Naive B cell (primary cell): ENCODE data around the gene MTHFD1L. TPM values are rescaled to one million over a fixed set of nuclear protein-coding genes. Genes with fewer than 3 reads are reported as not detected.

Experiments
- ATAC-seq, 2 donors: fragments of 150-1000 bp; cut with Tn5 transposase; 2 replicates each; pipeline ENCODE4 v1.10.0; 2021; ENCODE audit warnings: low read depth in 2 of 2, mild to moderate bottlenecking in 2 of 2, moderate library complexity in 2 of 2
- DNase-seq: peaks from one replicate; pipeline ENCODE4 v3.0.0; 2022
- H3K27ac Mint-ChIP-seq, 6 donors: one replicate each; pipeline ENCODE4 v1.8.0; 2020 to 2022; ENCODE audit warnings: mild to moderate bottlenecking in 6 of 6, mixed read lengths in 6 of 6, moderate library complexity in 5 of 6, inconsistent platforms in 2 of 6
- H3K27me3 Mint-ChIP-seq, 3 donors: one replicate each; pipeline ENCODE4 v1.8.0; 2021 to 2022; ENCODE audit warnings: mixed read lengths in 3 of 3, mild to moderate bottlenecking in 1 of 3
- H3K36me3 Mint-ChIP-seq, 2 donors: one replicate each; pipeline ENCODE4 v1.8.0; 2020 to 2022; ENCODE audit warnings: mixed read lengths in 2 of 2, inconsistent platforms in 1 of 2, mild to moderate bottlenecking in 1 of 2
- H3K4me1 Mint-ChIP-seq, 3 donors: one replicate each; pipeline ENCODE4 v1.8.0; 2020 to 2022; ENCODE audit warnings: mixed read lengths in 3 of 3, inconsistent platforms in 1 of 3, mild to moderate bottlenecking in 1 of 3, moderate library complexity in 1 of 3
- H3K4me3 Mint-ChIP-seq, 8 donors: one replicate each; pipeline ENCODE4 v1.8.0; 2020 to 2022; ENCODE audit warnings: mild to moderate bottlenecking in 8 of 8, mixed read lengths in 8 of 8, moderate library complexity in 8 of 8, inconsistent platforms in 2 of 8
- H3K9me3 Mint-ChIP-seq, 7 donors: one replicate each; pipeline ENCODE4 v1.8.0; 2020 to 2022; ENCODE audit warnings: mixed read lengths in 7 of 7, mild to moderate bottlenecking in 5 of 7, inconsistent platforms in 2 of 7, moderate library complexity in 1 of 7
- polyA plus RNA-seq, 6 donors: library from polyadenylated mRNA; unstranded; fragments of 300-500 nt; fragmentation: Illumina TruSeq; gene quantifications; one replicate each; pipeline ENCODE4 v1.2.3, GENCODE V29; 2021; ENCODE audit warnings: low read depth in 6 of 6

MTHFD1L gene
- polyA plus RNA-seq, 6 donors from 2014 or later = 0.45 to 2.5 (median 1.5) TPM

DNA sequence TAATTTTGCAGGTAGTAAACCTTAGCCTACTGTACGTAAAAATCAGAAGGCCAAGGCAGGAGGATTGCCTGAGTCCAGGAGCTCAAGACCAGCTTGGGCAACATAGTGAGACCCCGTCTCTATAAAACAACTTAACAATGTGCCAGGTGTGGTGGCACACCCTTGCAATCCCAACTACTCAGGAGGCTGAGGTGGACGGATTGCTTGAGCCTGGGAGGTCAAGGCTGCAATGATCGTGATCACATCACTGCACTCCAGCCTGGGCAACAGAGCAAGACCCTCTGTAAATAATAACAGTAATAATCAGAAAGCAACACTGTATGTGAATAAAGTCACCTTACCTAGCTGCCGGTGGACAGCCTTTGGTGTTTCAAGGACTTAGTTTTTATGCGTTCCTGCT lies 48.9 kb downstream of the MTHFD1L start:
- ATAC-seq (no peak), DNase-seq (no peak)
- Mint-ChIP-seq H3K27me3 (no peaks in the 10 kb centered on the region), H3K36me3 (peaks cover 11 to 17% of the 10 kb centered on the region in 2 donors), H3K9me3 (peaks cover 0 to 5% (median 3%) of the 10 kb centered on the region in 7 donors), H3K4me3 (no peak overlapping the region), H3K27ac (no peak overlapping the region), H3K4me1 (no peaks in the 10 kb centered on the region)

DNA sequence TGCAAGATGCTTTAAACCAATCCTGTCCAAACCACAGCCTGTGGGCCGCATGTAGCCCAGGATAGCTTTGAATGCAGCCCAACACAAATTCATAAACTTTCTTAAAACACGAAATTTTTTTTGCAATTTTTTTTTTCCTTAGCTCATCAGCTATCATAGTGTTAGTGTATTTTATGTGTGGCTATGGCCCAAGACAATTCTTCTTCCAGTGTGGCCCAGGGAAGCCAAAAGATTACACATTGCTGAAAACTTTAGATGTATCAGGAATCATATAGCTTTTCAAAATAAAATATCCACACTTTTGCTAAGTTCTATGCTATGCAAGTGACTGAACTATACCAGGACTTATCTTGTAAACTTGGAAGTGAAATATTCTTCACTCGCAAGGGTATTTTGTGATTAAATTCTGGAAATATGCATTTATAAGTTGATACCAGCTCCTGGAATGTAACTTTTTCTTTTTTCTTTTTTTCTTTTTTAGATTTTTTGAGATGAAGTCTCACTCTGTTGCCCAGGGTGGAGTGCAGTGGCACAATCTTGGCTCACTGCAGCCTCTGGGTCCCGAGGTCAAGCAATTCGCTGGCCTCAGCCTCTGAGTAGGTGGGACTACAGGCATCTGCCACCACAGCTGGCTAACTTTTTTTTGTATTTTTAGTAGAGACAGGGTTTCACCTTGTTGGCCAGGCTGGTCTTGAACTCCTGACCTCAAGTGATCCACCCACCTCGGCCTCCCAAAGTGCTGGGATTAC lies 49.8 kb downstream of the MTHFD1L start:
- DNase-seq = no peak
- Mint-ChIP-seq H3K27ac (no peak overlapping the region), H3K9me3 (peaks cover 0 to 5% (median 3%) of the 10 kb centered on the region in 7 donors), H3K4me3 (no peak overlapping the region), H3K36me3 (peaks cover 20 to 22% of the 10 kb centered on the region in 2 donors), H3K27me3 (no peaks in the 10 kb centered on the region), H3K4me1 (no peaks in the 10 kb centered on the region)
- ATAC-seq = no peak

DNA sequence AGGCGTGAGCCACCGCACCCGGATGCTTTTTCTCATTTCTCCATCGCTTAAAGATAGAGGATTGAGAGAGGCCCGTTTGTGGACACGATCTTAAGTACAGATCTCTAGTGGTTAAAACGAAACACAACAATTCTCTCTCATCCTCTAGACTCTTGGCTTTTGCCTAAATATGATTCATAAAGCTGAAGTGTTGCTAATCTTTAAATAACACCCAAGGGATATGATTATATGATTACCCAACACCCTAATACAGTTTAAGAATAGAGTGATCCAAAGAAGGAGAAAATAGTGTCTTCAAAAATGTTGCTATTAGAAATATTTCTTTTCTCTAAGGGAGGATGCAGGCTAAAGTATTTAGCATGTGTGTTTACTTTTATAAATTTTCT lies 50.4 kb downstream of the MTHFD1L start:
- no peak for DNase-seq
- Mint-ChIP-seq H3K36me3 (peaks cover 20 to 22% of the 10 kb centered on the region in 2 donors), H3K9me3 (peaks cover 0 to 5% (median 3%) of the 10 kb centered on the region in 7 donors)

DNA sequence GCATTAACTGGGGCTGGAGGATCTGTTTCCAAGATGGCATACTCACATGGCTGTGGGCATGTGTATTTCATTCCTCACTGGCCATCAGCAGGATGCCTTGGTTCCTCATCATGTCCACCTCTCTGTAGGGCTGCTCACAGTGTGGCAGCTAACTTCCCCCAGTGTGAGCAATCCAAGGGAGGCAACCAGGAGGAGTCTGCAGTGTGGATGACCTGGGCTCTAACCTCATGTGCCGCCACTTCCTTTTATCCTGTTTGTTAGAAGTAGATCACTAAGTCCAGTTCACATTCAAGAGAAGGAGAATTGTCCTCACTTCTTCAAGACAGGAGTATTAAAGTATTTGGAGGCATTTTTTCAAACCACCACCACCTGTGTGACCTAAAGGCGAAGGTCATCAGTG lies 54.4 kb downstream of the MTHFD1L start:
- Mint-ChIP-seq H3K27me3 (no peaks in the 10 kb centered on the region), H3K27ac (peak overlapping the region in 1 of 6 donors; percentile 7), H3K9me3 (no peaks in the 10 kb centered on the region), H3K4me3 (no peak overlapping the region), H3K4me1 (peaks cover 5 to 11% (median 10%) of the 10 kb centered on the region in 3 donors), H3K36me3 (peaks cover 14 to 22% of the 10 kb centered on the region in 2 donors)
- no peak for DNase-seq
- no peak for ATAC-seq

More for the DNA sequence above, 50.4 kb downstream of the MTHFD1L start:
- Mint-ChIP-seq H3K4me3 (no peak overlapping the region), H3K27ac (no peak overlapping the region), H3K27me3 (no peaks in the 10 kb centered on the region), H3K4me1 (no peaks in the 10 kb centered on the region)
- ATAC-seq = no peak

DNA sequence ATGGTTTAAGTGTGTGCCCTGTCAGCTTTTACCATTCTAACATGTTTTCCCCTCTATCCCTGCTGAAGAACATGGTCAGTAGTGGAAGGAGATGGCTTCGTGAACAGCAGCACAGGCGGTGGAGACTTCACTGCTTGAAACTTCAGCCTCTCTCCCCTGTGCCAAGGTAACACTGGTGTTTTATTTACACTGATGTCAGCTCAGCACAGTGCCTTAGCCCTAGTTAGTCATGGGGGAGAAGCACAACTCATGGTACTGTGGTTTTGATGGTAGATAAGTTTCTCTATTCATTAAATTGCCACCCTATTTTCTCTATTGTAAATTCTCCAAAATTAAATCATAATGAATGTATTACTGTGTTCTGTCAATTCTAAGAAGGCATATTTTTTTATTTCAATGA lies 56.6 kb downstream of the MTHFD1L start:
- Mint-ChIP-seq H3K27ac (peak overlapping the region in 1 of 6 donors; percentile 83), H3K4me3 (no peak overlapping the region), H3K4me1 (peaks cover 14 to 33% (median 25%) of the 10 kb centered on the region in 3 donors), H3K9me3 (peaks cover 0 to 1% (median 0%) of the 10 kb centered on the region in 7 donors), H3K27me3 (no peaks in the 10 kb centered on the region), H3K36me3 (peaks cover 14 to 28% of the 10 kb centered on the region in 2 donors)
- ATAC-seq (no peak), DNase-seq (no peak)

DNA sequence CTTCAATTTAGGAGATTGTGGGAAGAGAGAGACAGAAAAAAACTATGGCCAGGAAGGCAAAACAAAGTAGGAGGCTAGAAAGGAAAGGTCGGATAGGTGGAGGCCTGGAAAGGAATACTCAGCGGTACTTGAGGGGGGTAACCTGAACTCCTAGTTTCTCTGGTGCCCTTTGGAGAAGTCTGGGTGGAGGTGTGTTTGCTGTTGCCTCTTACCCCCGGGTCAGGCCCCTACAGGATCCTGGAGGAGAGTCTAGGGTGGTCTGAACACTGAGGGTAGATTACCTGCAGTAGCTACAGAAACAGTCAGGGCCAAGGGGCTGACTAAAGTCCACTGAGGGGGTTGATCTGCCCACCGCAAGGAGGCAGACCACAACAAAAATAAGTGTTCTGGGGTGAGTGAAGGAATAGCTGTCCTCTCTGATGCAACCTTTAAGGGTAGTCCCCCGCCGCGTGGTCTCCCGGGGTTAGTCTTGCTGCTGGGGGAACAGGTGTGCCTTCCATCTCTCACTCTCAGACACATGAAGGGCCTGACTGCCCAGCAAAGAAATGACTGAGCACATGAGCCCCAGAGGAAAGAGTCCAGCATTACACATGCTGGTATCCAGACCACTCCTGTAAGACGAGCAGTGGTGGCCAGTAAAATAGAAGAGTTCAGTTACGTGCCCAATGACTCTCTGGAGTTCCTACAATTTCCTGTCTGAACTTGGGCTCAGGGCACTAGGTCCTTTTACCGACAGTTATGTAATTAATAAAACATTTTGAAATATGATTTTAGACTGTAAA lies 59.5 kb downstream of the MTHFD1L start:
- peak overlapping the region in 2 of 8 donors; percentile 23 to 84 for H3K4me3 Mint-ChIP-seq
- H3K9me3 Mint-ChIP-seq = peaks cover 0 to 1% (median 0%) of the 10 kb centered on the region in 7 donors
- ATAC-seq = no peak
- DNase-seq = no peak
- H3K27me3 Mint-ChIP-seq = no peaks in the 10 kb centered on the region
- H3K4me1 Mint-ChIP-seq = peaks cover 14 to 41% (median 25%) of the 10 kb centered on the region in 3 donors
- peak overlapping the region; percentile 76 to 97 (median 96) for H3K27ac Mint-ChIP-seq
- peaks cover 0 to 15% of the 10 kb centered on the region in 2 donors for H3K36me3 Mint-ChIP-seq

DNA sequence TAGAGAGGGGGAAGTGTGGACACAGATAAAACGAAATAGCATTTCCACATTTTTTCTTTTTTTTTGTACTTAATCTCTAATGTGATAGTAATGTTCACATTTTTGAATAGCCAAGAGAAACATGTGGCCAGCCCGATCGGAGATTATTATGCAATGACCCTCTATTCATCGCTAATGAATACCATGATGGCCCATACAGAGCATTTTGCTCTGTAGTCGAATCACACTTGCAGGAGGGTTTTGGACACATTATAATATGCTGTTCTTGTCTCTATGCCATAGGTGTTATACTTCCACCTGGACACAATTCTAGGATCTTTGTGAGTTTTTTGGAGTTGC lies 60.1 kb downstream of the MTHFD1L start:
- H3K36me3 Mint-ChIP-seq = peaks cover 0 to 13% of the 10 kb centered on the region in 2 donors
- peaks cover 14 to 41% (median 25%) of the 10 kb centered on the region in 3 donors for H3K4me1 Mint-ChIP-seq
- no peaks in the 10 kb centered on the region for H3K27me3 Mint-ChIP-seq
- H3K27ac Mint-ChIP-seq = peak overlapping the region; percentile 76 to 97 (median 96)
- H3K4me3 Mint-ChIP-seq = peak overlapping the region in 2 of 8 donors; percentile 17 to 49
- DNase-seq (no peak), ATAC-seq (no peak)
- peaks cover 0 to 1% (median 0%) of the 10 kb centered on the region in 7 donors for H3K9me3 Mint-ChIP-seq

DNA sequence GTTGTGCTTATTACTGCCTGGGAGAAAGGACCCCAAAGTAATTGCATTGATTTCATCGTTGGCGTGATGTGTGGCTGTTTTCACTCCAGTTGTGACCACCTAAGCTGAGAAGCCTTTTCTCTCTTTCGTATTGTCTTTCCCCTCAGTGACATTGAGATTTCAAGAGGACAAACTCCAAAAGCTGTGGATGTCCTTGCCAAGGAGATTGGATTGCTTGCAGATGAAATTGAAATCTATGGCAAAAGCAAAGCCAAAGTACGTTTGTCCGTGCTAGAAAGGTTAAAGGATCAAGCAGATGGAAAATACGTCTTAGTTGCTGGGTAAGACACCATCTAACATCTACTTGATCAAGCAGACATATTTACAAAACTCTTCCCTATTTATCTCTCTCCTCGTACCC lies 60.5 kb downstream of the MTHFD1L start:
- peaks cover 14 to 41% (median 25%) of the 10 kb centered on the region in 3 donors for H3K4me1 Mint-ChIP-seq
- no peak for ATAC-seq
- H3K27me3 Mint-ChIP-seq = no peaks in the 10 kb centered on the region
- peak overlapping the region; percentile 84 to 97 (median 94) for H3K27ac Mint-ChIP-seq
- peaks cover 0 to 13% of the 10 kb centered on the region in 2 donors for H3K36me3 Mint-ChIP-seq
- H3K9me3 Mint-ChIP-seq = peaks cover 0 to 1% (median 0%) of the 10 kb centered on the region in 7 donors
- peak overlapping the region in 2 of 8 donors; percentile 39 to 67 for H3K4me3 Mint-ChIP-seq
- DNase-seq = no peak

DNA sequence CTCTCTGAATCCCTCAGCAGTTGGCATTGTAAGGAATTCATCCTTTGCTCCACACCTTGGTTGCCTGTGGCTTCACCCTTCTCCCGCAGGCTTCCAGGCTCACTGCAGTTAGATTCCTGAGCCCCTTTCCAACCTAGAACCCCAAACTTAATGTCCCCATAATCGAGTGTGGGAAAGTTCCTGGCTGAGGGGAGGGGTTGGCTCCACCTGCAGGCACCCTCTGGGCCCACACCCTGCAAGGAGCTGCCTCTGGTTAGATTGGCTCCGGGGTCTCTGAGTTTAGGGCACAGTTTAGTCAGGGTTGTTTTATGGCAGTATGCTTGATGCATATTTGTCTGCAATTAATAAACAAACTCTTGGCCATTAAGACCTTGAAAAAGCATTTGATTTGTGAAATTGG lies 63.4 kb downstream of the MTHFD1L start:
- Mint-ChIP-seq H3K4me3 (no peak overlapping the region), H3K27ac (peak overlapping the region in 3 of 6 donors; percentile 54 to 84 (median 81)), H3K36me3 (peaks cover 4 to 9% of the 10 kb centered on the region in 2 donors), H3K9me3 (peaks cover 0 to 1% (median 0%) of the 10 kb centered on the region in 7 donors), H3K27me3 (no peaks in the 10 kb centered on the region), H3K4me1 (peaks cover 18 to 41% (median 25%) of the 10 kb centered on the region in 3 donors)
- no peak for ATAC-seq
- no peak for DNase-seq

DNA sequence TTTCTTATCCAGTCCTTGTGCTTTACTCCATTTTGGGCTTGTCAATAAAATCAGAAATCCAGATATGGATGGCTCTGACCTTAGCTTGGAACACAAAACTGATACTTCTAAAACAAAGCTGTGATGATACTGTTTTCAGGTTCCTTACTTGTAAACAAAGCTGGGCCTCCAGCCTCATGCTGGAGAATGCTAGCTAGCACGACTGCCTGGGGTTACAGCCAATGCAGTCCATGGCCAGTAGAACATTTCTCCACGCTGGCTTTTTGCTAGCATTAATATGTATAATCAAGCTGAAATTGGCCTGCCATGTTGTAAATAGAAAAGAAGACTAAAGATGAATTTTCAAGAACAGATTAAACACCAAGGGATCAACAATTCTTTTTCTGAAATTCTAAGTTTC lies 63.9 kb downstream of the MTHFD1L start:
- ATAC-seq = no peak
- Mint-ChIP-seq H3K4me3 (no peak overlapping the region), H3K9me3 (peaks cover 0 to 1% (median 0%) of the 10 kb centered on the region in 7 donors), H3K4me1 (peaks cover 18 to 35% (median 21%) of the 10 kb centered on the region in 3 donors), H3K27ac (peak overlapping the region in 3 of 6 donors; percentile 63 to 94 (median 84)), H3K27me3 (no peaks in the 10 kb centered on the region), H3K36me3 (peaks cover 10 to 15% of the 10 kb centered on the region in 2 donors)
- DNase-seq = no peak

DNA sequence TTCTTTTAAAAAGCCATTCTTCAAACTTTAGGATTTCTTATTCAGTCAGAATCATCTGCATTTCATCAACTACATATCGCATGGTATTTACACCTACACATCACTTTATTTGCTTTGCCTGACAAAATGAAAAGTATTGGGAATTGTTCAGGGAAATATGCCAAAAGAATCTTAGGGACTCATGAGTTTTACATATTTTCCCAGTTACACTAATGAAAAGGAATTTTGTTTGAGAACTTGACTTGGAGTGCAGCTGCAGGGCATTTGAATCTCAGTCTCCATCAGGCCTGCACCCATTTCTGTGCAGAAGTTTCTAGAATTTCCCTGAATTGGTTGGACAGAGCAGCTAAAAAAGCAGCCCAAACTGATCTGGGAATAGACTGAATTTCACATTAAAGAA lies 65.3 kb downstream of the MTHFD1L start:
- no peaks in the 10 kb centered on the region for H3K9me3 Mint-ChIP-seq
- peaks cover 9 to 21% (median 10%) of the 10 kb centered on the region in 3 donors for H3K4me1 Mint-ChIP-seq
- H3K27ac Mint-ChIP-seq = no peak overlapping the region
- H3K36me3 Mint-ChIP-seq = peaks cover 12 to 18% of the 10 kb centered on the region in 2 donors
- H3K4me3 Mint-ChIP-seq = no peak overlapping the region
- no peak for ATAC-seq
- no peaks in the 10 kb centered on the region for H3K27me3 Mint-ChIP-seq
- no peak for DNase-seq

DNA sequence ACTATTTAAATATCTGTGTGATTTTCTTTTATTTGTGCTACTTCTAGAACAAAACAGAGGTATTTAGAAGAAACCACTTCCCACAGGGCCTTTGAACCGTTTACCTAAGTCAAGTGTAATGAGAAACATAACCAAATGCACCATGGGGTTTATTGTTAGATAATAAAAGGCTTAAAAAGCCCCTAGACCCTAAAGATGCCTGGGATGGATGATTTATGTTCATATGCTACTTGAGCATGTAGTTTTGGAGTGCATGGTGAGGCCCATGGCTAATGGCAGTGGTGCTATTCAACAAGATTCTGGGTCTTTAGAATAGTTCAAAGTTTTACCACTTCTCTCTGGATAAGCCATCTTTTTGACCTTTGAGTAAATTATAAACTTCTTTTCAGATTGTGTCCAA lies 65.9 kb downstream of the MTHFD1L start:
- DNase-seq = no peak
- no peak overlapping the region for H3K4me3 Mint-ChIP-seq
- H3K27ac Mint-ChIP-seq = no peak overlapping the region
- H3K27me3 Mint-ChIP-seq = no peaks in the 10 kb centered on the region
- no peak for ATAC-seq
- peaks cover 12 to 18% of the 10 kb centered on the region in 2 donors for H3K36me3 Mint-ChIP-seq
- peaks cover 4 to 15% (median 5%) of the 10 kb centered on the region in 3 donors for H3K4me1 Mint-ChIP-seq
- H3K9me3 Mint-ChIP-seq = no peaks in the 10 kb centered on the region

DNA sequence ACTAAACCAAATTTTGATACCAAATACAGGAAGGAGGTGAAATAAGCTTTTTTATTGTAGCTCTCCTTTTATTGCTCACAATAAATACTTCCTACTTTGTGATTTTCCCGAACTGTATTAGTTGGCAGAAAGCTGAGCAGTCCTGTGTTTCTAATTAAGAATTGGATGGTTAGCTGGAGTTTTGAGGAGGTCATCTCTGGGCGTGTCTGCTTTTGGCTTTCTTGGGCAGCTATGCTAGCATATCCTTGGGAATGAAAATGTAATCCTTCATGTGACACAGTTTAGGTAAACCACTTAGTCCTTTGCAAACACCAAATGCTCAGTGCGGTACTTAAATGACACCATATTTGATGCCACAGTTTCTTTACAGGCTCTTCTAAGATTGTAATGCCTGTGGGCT lies 67.5 kb downstream of the MTHFD1L start:
- no peak overlapping the region for H3K27ac Mint-ChIP-seq
- peaks cover 0 to 4% (median 0%) of the 10 kb centered on the region in 3 donors for H3K4me1 Mint-ChIP-seq
- no peak overlapping the region for H3K4me3 Mint-ChIP-seq
- H3K36me3 Mint-ChIP-seq = peaks cover 12 to 23% of the 10 kb centered on the region in 2 donors
- H3K27me3 Mint-ChIP-seq = no peaks in the 10 kb centered on the region
- H3K9me3 Mint-ChIP-seq = no peaks in the 10 kb centered on the region
- ATAC-seq (no peak), DNase-seq (no peak)
